H9 (cell line): ENCODE measurements around the gene TMEM220. TPM values are rescaled to one million over a fixed set of nuclear protein-coding genes. Genes with fewer than 3 reads are reported as not detected.

ENCODE experiments used
- DNase-seq: peaks from one replicate; pipeline ENCODE4 v3.0.0-alpha.2; 2017
- H2AFZ ChIP-seq: one replicate; pipeline ENCODE4 v1.6.1; 2013; ENCODE audit warnings: mild to moderate bottlenecking, low read length, control low read depth, moderate library complexity
- H2AK5ac ChIP-seq: 2 replicates; pipeline ENCODE4 v1.6.1; 2013; ENCODE audit warnings: low read length, control low read depth, mixed read lengths; ENCODE audit not compliant: insufficient read length
- H2BK120ac ChIP-seq: one replicate; pipeline ENCODE4 v1.6.1; 2013; ENCODE audit warnings: low read depth, mild to moderate bottlenecking, low read length, control low read depth, inconsistent platforms; ENCODE audit not compliant: poor library complexity, severe bottlenecking
- H2BK12ac ChIP-seq: 2 replicates; pipeline ENCODE4 v1.6.1; 2013; ENCODE audit warnings: low read length, control low read depth, mixed read lengths, low read depth; ENCODE audit not compliant: insufficient read length
- H2BK15ac ChIP-seq: 2 replicates; pipeline ENCODE4 v1.6.1; 2013; ENCODE audit warnings: low read depth, low read length, control low read depth
- H2BK20ac ChIP-seq: one replicate; pipeline ENCODE4 v1.6.1; 2013; ENCODE audit warnings: low read depth, mild to moderate bottlenecking, low read length, control low read depth, inconsistent platforms; ENCODE audit not compliant: poor library complexity, severe bottlenecking
- H2BK5ac ChIP-seq: 2 replicates; pipeline ENCODE4 v1.6.1; 2013; ENCODE audit warnings: low read length, control low read depth, mixed read lengths; ENCODE audit not compliant: insufficient read length
- H3K14ac ChIP-seq: 2 replicates; pipeline ENCODE4 v1.6.1; 2013; ENCODE audit warnings: low read length, control low read depth; ENCODE audit not compliant: insufficient read depth
- H3K18ac ChIP-seq: 2 replicates; pipeline ENCODE4 v1.6.1; 2013; ENCODE audit warnings: low read depth, mild to moderate bottlenecking, mixed read lengths, low read length, control low read depth; ENCODE audit not compliant: insufficient read length
- H3K23ac ChIP-seq: 2 replicates; pipeline ENCODE4 v1.6.1; 2013; ENCODE audit warnings: low read length, control low read depth, mixed read lengths, low read depth; ENCODE audit not compliant: insufficient read length
- H3K23me2 ChIP-seq: 2 replicates; pipeline ENCODE4 v1.6.1; 2013; ENCODE audit warnings: low read depth, mild to moderate bottlenecking, mixed read lengths, low read length, control low read depth; ENCODE audit not compliant: insufficient read length, poor library complexity, severe bottlenecking
- H3K27ac ChIP-seq: 2 replicates; pipeline ENCODE4 v1.5.1; 2013; ENCODE audit warnings: low read length, control low read depth, mixed read lengths, low read depth; ENCODE audit not compliant: insufficient read length
- H3K27me3 ChIP-seq: 2 replicates; pipeline ENCODE4 v1.6.1; 2013; ENCODE audit warnings: low read length, control low read depth, inconsistent platforms; ENCODE audit not compliant: insufficient read depth
- H3K4ac ChIP-seq: 2 replicates; pipeline ENCODE4 v1.6.1; 2013; ENCODE audit warnings: low read depth, mild to moderate bottlenecking, control low read depth, inconsistent platforms, low read length, moderate library complexity
- H3K4me1 ChIP-seq: 2 replicates; pipeline ENCODE4 v1.6.1; 2013; ENCODE audit warnings: low read length, control low read depth, inconsistent platforms; ENCODE audit not compliant: insufficient read depth
- H3K4me2 ChIP-seq: 2 replicates; pipeline ENCODE4 v1.6.1; 2013; ENCODE audit warnings: low read length, control low read depth, mixed read lengths; ENCODE audit not compliant: insufficient read length, insufficient read depth
- H3K56ac ChIP-seq: 2 replicates; pipeline ENCODE4 v1.6.1; 2013; ENCODE audit warnings: low read depth, mild to moderate bottlenecking, mixed read lengths, low read length, control low read depth; ENCODE audit not compliant: insufficient read length
- H3K79me1 ChIP-seq: 2 replicates; pipeline ENCODE4 v1.6.1; 2013; ENCODE audit warnings: low read depth, mild to moderate bottlenecking, moderate library complexity, low read length, control low read depth, inconsistent platforms; ENCODE audit not compliant: insufficient read depth, poor library complexity, severe bottlenecking
- H3K79me2 ChIP-seq: 2 replicates; pipeline ENCODE4 v1.6.1; 2013; ENCODE audit warnings: low read length, control low read depth, inconsistent platforms; ENCODE audit not compliant: insufficient read depth
- H3K9ac ChIP-seq: 2 replicates; pipeline ENCODE4 v1.6.1; 2013; ENCODE audit warnings: low read length, control low read depth, mixed read lengths; ENCODE audit not compliant: insufficient read length; ENCODE audit errors: extremely low read depth
- H3K9me3 ChIP-seq: one replicate; pipeline ENCODE4 v1.6.1; 2013; ENCODE audit warnings: low read depth, low read length, inconsistent platforms; ENCODE audit not compliant: control insufficient read depth
- H3T11ph ChIP-seq: one replicate; pipeline ENCODE4 v1.6.1; 2013; ENCODE audit warnings: mild to moderate bottlenecking, low read length, control low read depth, inconsistent platforms
- H4K20me1 ChIP-seq: one replicate; pipeline ENCODE4 v1.6.1; 2013; ENCODE audit not compliant: control insufficient read depth, insufficient read length, insufficient read depth
- H4K5ac ChIP-seq: 2 replicates; pipeline ENCODE4 v1.6.1; 2013; ENCODE audit warnings: low read depth, mild to moderate bottlenecking, mixed read lengths, low read length, control low read depth; ENCODE audit not compliant: insufficient read length
- H4K8ac ChIP-seq: replicated peaks from 2 replicates; pipeline ENCODE4 v1.6.1; 2013; ENCODE audit warnings: low read length, control low read depth, mixed read lengths, low read depth; ENCODE audit not compliant: insufficient read length
- H4K91ac ChIP-seq: 2 replicates; pipeline ENCODE4 v1.6.1; 2013; ENCODE audit warnings: low read depth, mild to moderate bottlenecking, moderate library complexity, mixed read lengths, low read length, control low read depth; ENCODE audit not compliant: insufficient read length
- H3K27ac Mint-ChIP-seq, 3 experiments: 2 replicates in 2 of 3; 3 replicates in 1 of 3; pipeline ENCODE4 v1.8.0; 2020 to 2021; ENCODE audit warnings: mixed read lengths in 3 of 3, mild to moderate bottlenecking in 1 of 3, moderate library complexity in 1 of 3
- H3K27me3 Mint-ChIP-seq: 2 replicates; pipeline ENCODE4 v1.8.0; 2021; ENCODE audit warnings: low read depth, mild to moderate bottlenecking, moderate library complexity, mixed read lengths
- H3K36me3 Mint-ChIP-seq, 3 experiments: 2 replicates in 2 of 3; 3 replicates in 1 of 3; pipeline ENCODE4 v1.8.0; 2020 to 2021; ENCODE audit warnings: low read depth in 3 of 3, mixed read lengths in 3 of 3; ENCODE audit not compliant: insufficient read depth in 1 of 3
- H3K4me1 Mint-ChIP-seq, 2 experiments: 2 replicates each; pipeline ENCODE4 v1.8.0; 2020; ENCODE audit warnings: mixed read lengths in 2 of 2
- H3K4me3 Mint-ChIP-seq, 2 experiments: 2 replicates in 1 of 2; 3 replicates in 1 of 2; pipeline ENCODE4 v1.8.0; 2020 to 2021; ENCODE audit warnings: mild to moderate bottlenecking in 2 of 2, mixed read lengths in 2 of 2, moderate library complexity in 1 of 2
- H3K9me3 Mint-ChIP-seq, 2 experiments: 2 replicates in 1 of 2; 3 replicates in 1 of 2; pipeline ENCODE4 v1.8.0; 2020; ENCODE audit warnings: mild to moderate bottlenecking in 2 of 2, mixed read lengths in 2 of 2, moderate library complexity in 1 of 2
- CTCF ChIP-seq: fragments of 200-600 bp; sonication (generic); conservative IDR thresholded peaks from 3 replicates; pipeline ENCODE4 v1.8.0; 2021; ENCODE audit warnings: antibody characterized with exemption, mild to moderate bottlenecking
- WGBS: extraction: QIAGEN DNeasy Blood & Tissue Kit; methylation state at CpG from one replicate; pipeline ENCODE4 v1.1.7; 2013; ENCODE audit warnings: missing lambda C conversion rate, low lambda C conversion rate, mixed read lengths; ENCODE audit not compliant: insufficient read length; ENCODE audit errors: extremely low coverage; 5-methylcytosine and 5-hydroxymethylcytosine counted together
- total RNA-seq: library from RNA; stranded (reverse); gene quantifications from 2 replicates; pipeline ENCODE4 v1.2.1, GENCODE V29; 2021

Gene TMEM220
- total RNA-seq, 1 experiment from 2014 or later: 6.1 TPM

DNA sequence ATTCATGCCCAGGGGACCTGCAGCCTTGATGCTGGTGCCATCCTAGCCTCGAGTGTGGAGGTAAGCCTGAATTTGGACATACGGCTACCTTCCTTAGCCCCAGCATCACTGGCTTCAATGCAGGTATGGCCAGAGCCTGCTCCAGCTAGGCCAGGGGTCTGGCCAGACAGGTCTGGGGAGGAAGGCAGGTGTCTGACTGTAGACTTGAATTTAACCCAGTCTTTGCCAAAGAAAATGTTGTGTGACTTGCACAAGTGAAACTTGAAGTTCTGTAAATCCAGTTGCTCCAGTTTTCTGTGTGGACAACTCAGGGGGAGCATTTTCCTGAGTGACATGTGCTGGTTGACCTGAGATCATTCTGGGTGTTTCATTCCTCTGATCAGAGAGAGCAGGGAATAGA is 41.3 kb upstream of the TMEM220 start:
- no peak overlapping the region for H3K4me3 Mint-ChIP-seq
- peaks cover 4 to 15% (median 11%) of the 10 kb centered on the region in 3 experiments for H3K36me3 Mint-ChIP-seq
- Histone ChIP-seq H4K5ac (no peak overlapping the region), H2BK120ac (no peak overlapping the region), H4K20me1 (no peaks in the 10 kb centered on the region), H3T11ph (no peak overlapping the region), H3K14ac (no peak overlapping the region), H3K27ac (no peak overlapping the region), H3K18ac (no peak overlapping the region), H2BK15ac (no peak overlapping the region), H3K56ac (no peak overlapping the region), H3K4me1 (no peaks in the 10 kb centered on the region), H3K4ac (no peak overlapping the region), H2BK12ac (no peak overlapping the region), H3K79me2 (no peaks in the 10 kb centered on the region), H3K4me2 (no peak overlapping the region), H3K23ac (no peak overlapping the region), H4K91ac (no peak overlapping the region), H4K8ac (no peak overlapping the region), H3K23me2 (no peaks in the 10 kb centered on the region), H3K9me3 (no peaks in the 10 kb centered on the region), H2AFZ (no peak overlapping the region), H2AK5ac (no peak overlapping the region), H2BK5ac (no peak overlapping the region), H3K27me3 (no peaks in the 10 kb centered on the region), H3K9ac (no peak overlapping the region), H3K79me1 (no peaks in the 10 kb centered on the region), H2BK20ac (no peak overlapping the region)
- no CpG with 5 or more reads among the region's 2 CpGs for WGBS
- H3K4me1 Mint-ChIP-seq: peaks cover 4 to 7% of the 10 kb centered on the region in 2 experiments; a peak in 2 of 4 replicates
- DNase-seq: no peak
- H3K9me3 Mint-ChIP-seq: peaks cover 8 to 14% of the 10 kb centered on the region in 2 experiments
- no peak for TF ChIP-seq CTCF
- no peak overlapping the region for H3K27ac Mint-ChIP-seq
- no peaks in the 10 kb centered on the region for H3K27me3 Mint-ChIP-seq
